C4-2B (cell line): ENCODE results near the gene DDR1.

Source experiments
- CTCF ChIP-seq: fragments of 450-650 bp; conservative IDR thresholded peaks from 2 replicates; pipeline ENCODE4 v1.5.1; 2017; ENCODE audit warnings: mild to moderate bottlenecking
- ZFX ChIP-seq: fragments of 450-650 bp; IDR thresholded peaks from 2 replicates; pipeline ENCODE4 v1.6.1; 2017

GRCh38 chr6:30875244-30876038 lies 8.9 kb upstream of the DDR1 start:
- TF ChIP-seq CTCF: no peak
- no peak for TF ChIP-seq ZFX
